GM23338 (cell line): Measurements from ENCODE around the gene MIPEP. TPM values are rescaled to one million over a fixed set of nuclear protein-coding genes. Genes with fewer than 3 reads are reported as not detected.

Experiments
- ATAC-seq: fragments of 200-7000 bp; cut with Tn5 transposase; 3 replicates; pipeline ENCODE4 v1.9.1; 2020
- DNase-seq: peaks from one replicate; pipeline ENCODE4 v3.0.0-alpha.2; 2015; ENCODE audit warnings: low spot score
- H2AFZ ChIP-seq: fragments of 200-600 bp; sonication (generic); 2 replicates; pipeline ENCODE4 v1.8.0; 2016; ENCODE audit warnings: antibody characterized with exemption, mild to moderate bottlenecking, moderate library complexity
- H3F3A ChIP-seq: fragments of 200-600 bp; sonication (generic); replicated peaks from 2 replicates; pipeline ENCODE4 v1.8.0; 2017; ENCODE audit warnings: antibody characterized with exemption, mixed run types, low read depth
- H3K27ac ChIP-seq: fragments of 200-600 bp; sonication (generic); 2 replicates; pipeline ENCODE4 v1.6.1; 2016; ENCODE audit warnings: low read depth
- H3K27me3 ChIP-seq: fragments of 200-600 bp; sonication (generic); 2 replicates; pipeline ENCODE4 v1.8.0; 2016; ENCODE audit warnings: mild to moderate bottlenecking, mixed run types, moderate library complexity; ENCODE audit not compliant: insufficient read depth
- H3K36me3 ChIP-seq: fragments of 200-600 bp; sonication (generic); 2 replicates; pipeline ENCODE4 v1.8.0; 2016; ENCODE audit warnings: mild to moderate bottlenecking; ENCODE audit not compliant: insufficient read depth
- H3K4me1 ChIP-seq: fragments of 200-600 bp; sonication (generic); 2 replicates; pipeline ENCODE4 v1.8.0; 2016; ENCODE audit warnings: mild to moderate bottlenecking, moderate library complexity; ENCODE audit not compliant: insufficient read depth
- H3K4me2 ChIP-seq: fragments of 200-600 bp; sonication (generic); 2 replicates; pipeline ENCODE4 v1.7.1; 2017; ENCODE audit warnings: mixed run types
- H3K4me3 ChIP-seq: fragments of 200-600 bp; sonication (generic); 2 replicates; pipeline ENCODE4 v1.6.1; 2016; ENCODE audit warnings: mixed run types
- H3K79me2 ChIP-seq: fragments of 200-600 bp; sonication (generic); replicated peaks from 2 replicates; pipeline ENCODE4 v1.8.0; 2017; ENCODE audit warnings: mild to moderate bottlenecking; ENCODE audit not compliant: insufficient read depth
- H3K9me2 ChIP-seq: fragments of 200-600 bp; sonication (generic); 2 replicates; pipeline ENCODE4 v1.8.0; 2017; ENCODE audit not compliant: insufficient read depth
- H4K20me1 ChIP-seq: fragments of 200-600 bp; sonication (generic); replicated peaks from 2 replicates; pipeline ENCODE4 v1.8.0; 2017; ENCODE audit warnings: mild to moderate bottlenecking; ENCODE audit not compliant: insufficient read depth
- H3K27ac Mint-ChIP-seq: 2 replicates; pipeline ENCODE4 v1.8.0; 2020; ENCODE audit warnings: inconsistent platforms, mild to moderate bottlenecking, moderate library complexity, mixed read lengths
- H3K27me3 Mint-ChIP-seq: 3 replicates; pipeline ENCODE4 v1.8.0; 2022; ENCODE audit warnings: low read depth, mild to moderate bottlenecking, moderate library complexity, mixed read lengths, inconsistent platforms; ENCODE audit not compliant: insufficient read depth, poor library complexity
- H3K36me3 Mint-ChIP-seq: 3 replicates; pipeline ENCODE4 v1.8.0; 2021; ENCODE audit warnings: low read depth, mild to moderate bottlenecking, inconsistent platforms, moderate library complexity, mixed read lengths
- H3K4me1 Mint-ChIP-seq: 3 replicates; pipeline ENCODE4 v1.8.0; 2020; ENCODE audit warnings: mild to moderate bottlenecking, inconsistent platforms, mixed read lengths
- H3K4me3 Mint-ChIP-seq: 3 replicates; pipeline ENCODE4 v1.8.0; 2021; ENCODE audit warnings: moderate library complexity, mild to moderate bottlenecking, inconsistent platforms, mixed read lengths
- H3K9me3 Mint-ChIP-seq: 3 replicates; pipeline ENCODE4 v1.8.0; 2020; ENCODE audit warnings: moderate library complexity, mild to moderate bottlenecking, inconsistent platforms, mixed read lengths
- CTCF ChIP-seq, 2 experiments: fragments of 200-600 bp in 1 of 2; sonication (generic) in 1 of 2; conservative IDR thresholded peaks; 2 replicates each; pipeline versions ENCODE4 v1.5.1 to v1.6.1; 2016 to 2017; ENCODE audit warnings: antibody characterized with exemption in 2 of 2, low read depth in 2 of 2, mild to moderate bottlenecking in 2 of 2, moderate library complexity in 1 of 2
- ETS1 ChIP-seq: IDR thresholded peaks from 2 replicates; pipeline ENCODE4 v1.6.1; 2016; ENCODE audit warnings: antibody characterized with exemption
- EZH2 ChIP-seq: fragments of 200-600 bp; sonication (generic); IDR thresholded peaks from one replicate; pipeline ENCODE4 v1.8.0; 2017; ENCODE audit warnings: antibody characterized with exemption, mild to moderate bottlenecking, low read depth; ENCODE audit not compliant: unreplicated experiment
- EZH2phosphoT487 ChIP-seq: fragments of 200-600 bp; sonication (generic); IDR thresholded peaks from one replicate; pipeline ENCODE4 v1.8.1; 2018; ENCODE audit warnings: antibody characterized with exemption; ENCODE audit not compliant: unreplicated experiment
- JUNB ChIP-seq: IDR thresholded peaks from one replicate; pipeline ENCODE4 v1.6.1; 2016; ENCODE audit warnings: antibody characterized with exemption; ENCODE audit not compliant: unreplicated experiment
- NANOG ChIP-seq: IDR thresholded peaks from 2 replicates; pipeline ENCODE4 v1.6.1; 2016; ENCODE audit warnings: antibody characterized with exemption, borderline replicate concordance
- POLR2AphosphoS5 ChIP-seq: IDR thresholded peaks from 2 replicates; pipeline ENCODE4 v1.6.1; 2016; ENCODE audit warnings: antibody characterized with exemption, low read depth
- STAT1 ChIP-seq: IDR thresholded peaks from one replicate; pipeline ENCODE4 v1.6.1; 2016; ENCODE audit warnings: antibody characterized with exemption; ENCODE audit not compliant: unreplicated experiment
- ZNF114 ChIP-seq: fragments of 250-450 bp; sonication (Bioruptor Pico); IDR thresholded peaks from 2 replicates; pipeline ENCODE4 v1.5.0; 2020; ENCODE audit warnings: mild to moderate bottlenecking, moderate library complexity
- ZNF331 ChIP-seq: fragments of 250-450 bp; sonication (Bioruptor Pico); IDR thresholded peaks from 2 replicates; pipeline ENCODE4 v1.5.0; 2020; ENCODE audit warnings: low read depth, mild to moderate bottlenecking, moderate library complexity
- ZNF462 ChIP-seq: fragments of 250-450 bp; sonication (Bioruptor Pico); IDR thresholded peaks from 2 replicates; pipeline ENCODE4 v1.5.0; 2020; ENCODE audit warnings: mild to moderate bottlenecking, moderate library complexity
- polyA plus RNA-seq: library from polyadenylated mRNA; unstranded; fragments of >200 nt; fragmentation: Nextera tagmentation; extraction: Ambion mirVana; gene quantifications from 2 replicates; pipeline ENCODE4 v1.2.1, GENCODE V29; 2016
- total RNA-seq: library from RNA; depleted of rRNA; stranded (reverse); fragments of >200 nt; shearing (Covaris generic); gene quantifications from 2 replicates; pipeline ENCODE4 v1.2.3, GENCODE V29; 2014

MIPEP gene
- total and polyA plus RNA-seq, 2 experiments from 2014 or later, result 20.8 to 22.5 TPM

GRCh38 chr13:23868521-23868920 lies 20.7 kb downstream of the MIPEP start:
- Histone ChIP-seq H3K4me1 (no peaks in the 10 kb centered on the region), H3K27ac (no peak overlapping the region), H3K4me2 (no peak overlapping the region), H2AFZ (no peak overlapping the region), H3K36me3 (no peaks in the 10 kb centered on the region), H3K27me3 (no peaks in the 10 kb centered on the region), H3K9me2 (no peaks in the 10 kb centered on the region), H4K20me1 (no peaks in the 10 kb centered on the region), H3K79me2 (no peaks in the 10 kb centered on the region), H3K4me3 (no peak overlapping the region), H3F3A (no peaks in the 10 kb centered on the region)
- Mint-ChIP-seq H3K4me3 (no peak overlapping the region), H3K36me3 (no peaks in the 10 kb centered on the region), H3K27ac (no peak overlapping the region), H3K27me3 (no peaks in the 10 kb centered on the region), H3K9me3 (no peaks in the 10 kb centered on the region), H3K4me1 (no peaks in the 10 kb centered on the region)
- DNase-seq (no peak), ATAC-seq (no peak)
- TF ChIP-seq JUNB (no peak), ZNF331 (CRISPR knock-in tag) (no peak), NANOG (no peak), ZNF114 (CRISPR knock-in tag) (no peak), EZH2phosphoT487 (no peak), ZNF462 (CRISPR knock-in tag) (no peak), STAT1 (no peak), EZH2 (no peak), CTCF (conservative IDR thresholded peaks at IDR 0.05; ENCODE audit: low read depth in 2 of 2) (no peak), ETS1 (no peak), POLR2AphosphoS5 (no peak)
